GM23248 (cell line): ENCODE results near the gene LRRC45. TPM values are rescaled to one million over a fixed set of nuclear protein-coding genes. Genes with fewer than 3 reads are reported as not detected.

Experiments used
- DNase-seq: peaks from one replicate; pipeline ENCODE4 v3.0.0-alpha.2; 2015
- H2AFZ ChIP-seq: fragments of 200-600 bp; sonication (generic); 2 replicates; pipeline ENCODE4 v1.6.1; 2016; ENCODE audit warnings: antibody characterized with exemption
- H3F3A ChIP-seq: fragments of 200-600 bp; sonication (generic); 2 replicates; pipeline ENCODE4 v1.6.1; 2016; ENCODE audit warnings: mild to moderate bottlenecking, antibody characterized with exemption, mixed run types; ENCODE audit not compliant: insufficient read depth
- H3K27ac ChIP-seq: fragments of 200-600 bp; sonication (generic); 2 replicates; pipeline ENCODE4 v1.5.1; 2016; ENCODE audit warnings: mild to moderate bottlenecking
- H3K27me3 ChIP-seq: fragments of 200-600 bp; sonication (generic); replicated peaks from 2 replicates; pipeline ENCODE4 v1.6.1; 2016; ENCODE audit warnings: mild to moderate bottlenecking; ENCODE audit not compliant: insufficient read depth
- H3K36me3 ChIP-seq: fragments of 200-600 bp; sonication (generic); 2 replicates; pipeline ENCODE4 v1.6.1; 2016; ENCODE audit warnings: low read depth, mild to moderate bottlenecking
- H3K4me1 ChIP-seq: fragments of 200-600 bp; sonication (generic); 2 replicates; pipeline ENCODE4 v1.6.1; 2016; ENCODE audit warnings: mild to moderate bottlenecking; ENCODE audit not compliant: insufficient read depth
- H3K4me2 ChIP-seq: fragments of 200-600 bp; sonication (generic); one replicate; pipeline ENCODE4 v1.6.1; 2016; ENCODE audit warnings: mild to moderate bottlenecking; ENCODE audit not compliant: unreplicated experiment
- H3K4me3 ChIP-seq: fragments of 200-600 bp; sonication (generic); 2 replicates; pipeline ENCODE4 v1.5.1; 2016; ENCODE audit warnings: mild to moderate bottlenecking
- H3K79me2 ChIP-seq: fragments of 200-600 bp; sonication (generic); 2 replicates; pipeline ENCODE4 v1.6.1; 2016; ENCODE audit warnings: mild to moderate bottlenecking; ENCODE audit not compliant: insufficient read depth
- H3K9ac ChIP-seq: fragments of 200-600 bp; sonication (generic); 2 replicates; pipeline ENCODE4 v1.6.1; 2016; ENCODE audit warnings: mild to moderate bottlenecking
- H3K9me2 ChIP-seq: fragments of 200-600 bp; sonication (generic); 2 replicates; pipeline ENCODE4 v1.6.1; 2016; ENCODE audit warnings: mixed run types, mild to moderate bottlenecking, moderate library complexity; ENCODE audit not compliant: insufficient read depth
- H3K9me3 ChIP-seq: fragments of 200-600 bp; sonication (generic); one replicate; pipeline ENCODE4 v1.6.1; 2017; ENCODE audit warnings: low read depth
- H4K20me1 ChIP-seq: fragments of 200-600 bp; sonication (generic); 2 replicates; pipeline ENCODE4 v1.6.0; 2016; ENCODE audit not compliant: insufficient read depth
- EZH2 ChIP-seq: fragments of 200-600 bp; sonication (generic); IDR thresholded peaks from 2 replicates; pipeline ENCODE4 v1.6.1; 2018; ENCODE audit warnings: antibody characterized with exemption, mild to moderate bottlenecking; ENCODE audit not compliant: insufficient read depth, poor library complexity, severe bottlenecking
- EZH2phosphoT487 ChIP-seq: fragments of 200-600 bp; sonication (generic); IDR thresholded peaks from 2 replicates; pipeline ENCODE4 v1.6.1; 2018; ENCODE audit warnings: antibody characterized with exemption, moderate library complexity, mild to moderate bottlenecking, low read depth; ENCODE audit not compliant: insufficient read depth
- WGBS, 2 experiments: methylation state at CpG; one replicate each; pipeline ENCODE4 v1.1.6; 2015 to 2017; ENCODE audit warnings: low lambda C conversion rate in 2 of 2, low coverage in 1 of 2; ENCODE audit errors: missing lambda C conversion rate in 2 of 2; 5-methylcytosine and 5-hydroxymethylcytosine counted together
- in situ Hi-C: fragments of 300-500 bp; cut with MboI; formaldehyde crosslinking; loops from 2 replicates; pipeline ENCODE4 v1.15.0; 2020
- polyA plus RNA-seq: library from polyadenylated mRNA; unstranded; fragments of >200 nt; fragmentation: Nextera tagmentation; extraction: Ambion mirVana; gene quantifications from 2 replicates; pipeline ENCODE4 v1.2.1, GENCODE V29; 2016
- total RNA-seq: library from RNA; depleted of rRNA; stranded (reverse); fragments of >200 nt; shearing (Covaris generic); gene quantifications from 2 replicates; pipeline ENCODE4 v1.2.3, GENCODE V29; 2014

Gene LRRC45
- total and polyA plus RNA-seq, 2 experiments from 2014 or later, result 4.5 to 14.8 TPM

- Histone ChIP-seq H3K27me3 (no peaks in the 10 kb centered on the region), H3K36me3 (no peaks in the 10 kb centered on the region), H3K9me3 (no peaks in the 10 kb centered on the region), H3F3A (0 out of 2 replicates have a peak, but pooled peaks cover 4% of the 10 kb centered on the region), H3K4me1 (peaks cover 9% of the 10 kb centered on the region), H2AFZ (no peak overlapping the region), H3K27ac (no peak overlapping the region), H3K4me2 (no peak overlapping the region), H3K9me2 (no peaks in the 10 kb centered on the region), H3K79me2 (no peaks in the 10 kb centered on the region), H3K4me3 (no peak overlapping the region), H3K9ac (no peak overlapping the region), H4K20me1 (no peaks in the 10 kb centered on the region)
- 91 to 93% methylated on average over 18 to 26 of the region's 26 CpGs for WGBS, 2 experiments
- no peak for DNase-seq
- in situ Hi-C loops, result no loop called here
- TF ChIP-seq EZH2phosphoT487, result no peak
Observed at GRCh38 chr17:81987161-81987770, 35.8 kb upstream of the LRRC45 start.

DNA sequence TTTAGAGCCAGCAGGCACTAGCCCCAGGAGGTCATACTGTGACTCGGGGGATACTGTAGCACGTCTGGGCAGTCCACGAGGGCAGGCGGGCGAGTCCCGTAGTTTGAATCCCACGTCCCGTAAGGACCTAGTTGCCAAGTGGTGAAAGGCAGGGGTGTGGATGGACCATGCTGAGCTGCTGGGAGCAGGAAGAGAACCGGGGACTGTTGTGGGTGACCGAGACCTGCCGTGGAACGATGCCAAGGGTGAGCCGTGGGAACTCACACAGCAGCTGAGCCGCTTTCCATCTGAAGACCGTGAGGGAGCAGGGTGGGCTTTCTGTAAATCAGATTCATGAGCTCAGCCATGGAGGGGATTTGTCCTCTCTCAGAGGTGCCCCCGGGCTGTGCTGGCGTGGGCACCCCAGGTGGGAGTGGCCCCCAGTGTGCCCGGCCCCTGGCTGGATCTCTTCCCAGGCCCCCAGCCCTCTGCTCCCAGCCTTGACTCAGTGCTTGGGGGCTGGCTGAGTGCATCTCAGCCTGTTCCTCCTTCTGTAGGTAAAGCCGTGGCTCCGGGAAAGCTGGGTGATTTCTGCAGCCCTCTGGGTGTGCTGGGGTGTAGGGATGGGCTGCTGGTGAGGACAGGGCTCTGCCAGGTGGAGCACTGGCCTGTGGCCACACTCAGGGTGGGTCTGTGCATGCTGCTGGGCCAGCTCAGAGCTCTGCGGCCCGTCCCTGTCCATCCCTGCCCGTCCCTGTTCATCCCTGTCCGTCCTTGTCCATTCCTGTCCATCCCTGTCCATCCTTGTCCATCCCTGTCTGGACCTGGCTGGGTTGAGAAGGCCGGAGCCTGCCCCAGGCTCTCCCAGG, 32.0 kb upstream of the LRRC45 start:
- peak overlapping the region; percentile 33; the same call in 1 of the 2 replicates for H3K9ac ChIP-seq
- H3K4me1 ChIP-seq, result peaks cover 11% of the 10 kb centered on the region
- 80 to 86% methylated on average over 23 to 25 of the region's 25 CpGs for WGBS, 2 experiments
- no peaks in the 10 kb centered on the region for H3K9me3 ChIP-seq
- H3K27ac ChIP-seq, result no peak overlapping the region
- TF ChIP-seq EZH2phosphoT487 (no peak), EZH2 (no peak)
- H3K27me3 ChIP-seq, result no peaks in the 10 kb centered on the region
- H3K36me3 ChIP-seq, result no peaks in the 10 kb centered on the region
- 0 out of 2 replicates have a peak, but pooled peaks cover 6% of the 10 kb centered on the region for H3F3A ChIP-seq
- no peak overlapping the region for H3K4me3 ChIP-seq
- H3K9me2 ChIP-seq, result no peaks in the 10 kb centered on the region
- H3K79me2 ChIP-seq, result no peaks in the 10 kb centered on the region
- in situ Hi-C loops, result no loop called here
- no peak for DNase-seq
- no peak overlapping the region for H3K4me2 ChIP-seq
- H4K20me1 ChIP-seq, result no peaks in the 10 kb centered on the region
- H2AFZ ChIP-seq, result no peak overlapping the region

DNA sequence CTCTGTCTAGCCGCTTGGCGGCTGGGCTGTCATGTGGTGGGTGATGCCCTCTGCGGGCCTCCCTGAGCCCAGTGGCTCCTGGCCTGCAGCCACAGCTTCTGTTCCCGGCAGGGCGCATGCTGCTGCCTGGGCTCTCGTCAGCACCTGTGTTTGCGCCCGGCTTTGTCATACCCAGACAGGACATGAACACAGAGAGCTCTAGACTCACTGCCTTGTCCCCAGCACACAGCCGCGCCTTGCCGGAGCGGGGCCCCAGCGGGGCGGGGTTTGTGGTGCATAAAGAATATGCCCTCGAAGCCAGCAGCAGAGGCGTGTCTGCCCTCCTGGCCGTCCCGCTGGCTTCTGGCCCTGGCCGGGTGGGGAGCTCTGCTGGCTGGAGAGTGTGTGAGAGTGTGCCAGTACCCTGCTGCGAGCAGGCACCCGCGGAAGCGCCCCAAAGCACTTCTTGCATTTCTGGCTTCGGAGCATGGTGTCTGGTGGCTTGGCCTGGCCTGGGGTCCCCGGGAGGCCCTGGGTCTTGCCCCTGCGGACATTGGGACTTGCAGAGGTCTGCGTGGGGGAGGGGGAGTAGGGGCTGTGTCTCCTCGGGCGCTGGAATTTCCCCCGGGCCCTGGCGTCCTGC, 31.3 kb upstream of the LRRC45 start:
- 5 to 7% methylated on average over 27 to 28 of the region's 31 CpGs for WGBS, 2 experiments
- in situ Hi-C loops, result no loop called here

More for the DNA sequence above, 31.3 kb upstream of the LRRC45 start:
- no peak overlapping the region for H2AFZ ChIP-seq
- H3K79me2 ChIP-seq, result no peaks in the 10 kb centered on the region
- DNase-seq, result peak; percentile 89
- H3K4me3 ChIP-seq, result 0 out of 2 replicates have a peak overlapping the region, but pooled peaks have one; percentile 19
- H3K27me3 ChIP-seq, result no peaks in the 10 kb centered on the region
- peaks cover 11% of the 10 kb centered on the region for H3K4me1 ChIP-seq
- H3K4me2 ChIP-seq, result peak overlapping the region; percentile 53
- no peaks in the 10 kb centered on the region for H3K9me3 ChIP-seq
- TF ChIP-seq EZH2 (no peak), EZH2phosphoT487 (no peak)
- no peaks in the 10 kb centered on the region for H3K36me3 ChIP-seq
- H3K9ac ChIP-seq, result peak overlapping the region; percentile 33
- H3K27ac ChIP-seq, result peak overlapping the region; percentile 25; the same call in 1 of the 2 replicates
- H4K20me1 ChIP-seq, result no peaks in the 10 kb centered on the region
- H3K9me2 ChIP-seq, result no peaks in the 10 kb centered on the region
- 0 out of 2 replicates have a peak, but pooled peaks cover 6% of the 10 kb centered on the region for H3F3A ChIP-seq
